Neutrophil (primary cell): ENCODE data around the gene ABCD3.
"Not testable (repeated sequence)": the region's sequence is repeated elsewhere in the genome, so short reads cannot be mapped to it uniquely, and the experiment has no call there.

Source experiments
- H3K27ac ChIP-seq: fragments of 200-600 bp; sonication (generic); 2 replicates; pipeline ENCODE4 v1.5.1; 2016; ENCODE audit warnings: mild to moderate bottlenecking, moderate library complexity
- H3K27me3 ChIP-seq: fragments of 200-600 bp; sonication (generic); 2 replicates; pipeline ENCODE4 v1.6.0; 2016; ENCODE audit warnings: mild to moderate bottlenecking
- H3K36me3 ChIP-seq: fragments of 200-600 bp; sonication (generic); 2 replicates; pipeline ENCODE4 v1.5.1; 2017
- H3K4me1 ChIP-seq, 2 experiments: fragments of 200-600 bp in 1 of 2; sonication (generic) in 1 of 2; 1 replicate in 1 of 2; 2 replicates in 1 of 2; pipeline versions ENCODE4 v1.5.1 to v1.6.1; 2013 to 2016; ENCODE audit warnings: low read depth in 1 of 2, low read length in 1 of 2, mild to moderate bottlenecking in 1 of 2, moderate library complexity in 1 of 2; ENCODE audit not compliant: control insufficient read depth in 1 of 2, insufficient read depth in 1 of 2
- H3K4me3 ChIP-seq, 2 experiments: fragments of 200-600 bp in 1 of 2; sonication (generic) in 1 of 2; 1 replicate in 1 of 2; 2 replicates in 1 of 2; pipeline ENCODE4 v1.5.1; 2013 to 2016; ENCODE audit warnings: low read depth in 1 of 2, low read length in 1 of 2, mild to moderate bottlenecking in 1 of 2, moderate library complexity in 1 of 2
- H3K9me3 ChIP-seq: fragments of 200-600 bp; sonication (generic); 2 replicates; pipeline ENCODE4 v1.5.1; 2016
- TF ChIP-seq, protein P1 (sequence below): fragments of 200-600 bp; sonication (generic); IDR thresholded peaks from 2 replicates; pipeline ENCODE4 v1.5.1; 2016; ENCODE audit warnings: antibody characterized with exemption

Gene ABCD3

DNA sequence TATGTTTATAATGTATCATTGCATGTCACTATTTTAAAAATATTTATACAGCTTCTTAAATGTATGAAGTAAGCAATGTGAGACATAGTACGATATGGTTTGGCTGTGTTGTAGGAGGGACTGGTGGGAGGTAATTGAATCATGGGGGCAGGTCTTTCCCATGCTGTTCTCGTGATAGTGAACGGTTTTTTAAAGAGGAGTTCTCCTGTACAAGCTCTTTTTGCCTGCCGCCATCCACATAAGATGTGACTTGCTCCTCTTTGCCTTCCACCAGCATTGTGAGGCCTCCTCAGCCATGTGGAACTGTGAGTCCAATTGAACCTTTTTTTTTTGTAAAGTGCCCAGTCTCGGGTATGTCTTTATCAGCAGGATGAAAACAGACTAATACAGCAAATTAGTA is 10.3 kb downstream of the ABCD3 start:
- H3K4me1 ChIP-seq, result peaks cover 8 to 9% of the 10 kb centered on the region in 2 experiments
- no peak overlapping the region for H3K4me3 ChIP-seq
- no peak overlapping the region for H3K27ac ChIP-seq
- TF ChIP-seq, protein P1, sequence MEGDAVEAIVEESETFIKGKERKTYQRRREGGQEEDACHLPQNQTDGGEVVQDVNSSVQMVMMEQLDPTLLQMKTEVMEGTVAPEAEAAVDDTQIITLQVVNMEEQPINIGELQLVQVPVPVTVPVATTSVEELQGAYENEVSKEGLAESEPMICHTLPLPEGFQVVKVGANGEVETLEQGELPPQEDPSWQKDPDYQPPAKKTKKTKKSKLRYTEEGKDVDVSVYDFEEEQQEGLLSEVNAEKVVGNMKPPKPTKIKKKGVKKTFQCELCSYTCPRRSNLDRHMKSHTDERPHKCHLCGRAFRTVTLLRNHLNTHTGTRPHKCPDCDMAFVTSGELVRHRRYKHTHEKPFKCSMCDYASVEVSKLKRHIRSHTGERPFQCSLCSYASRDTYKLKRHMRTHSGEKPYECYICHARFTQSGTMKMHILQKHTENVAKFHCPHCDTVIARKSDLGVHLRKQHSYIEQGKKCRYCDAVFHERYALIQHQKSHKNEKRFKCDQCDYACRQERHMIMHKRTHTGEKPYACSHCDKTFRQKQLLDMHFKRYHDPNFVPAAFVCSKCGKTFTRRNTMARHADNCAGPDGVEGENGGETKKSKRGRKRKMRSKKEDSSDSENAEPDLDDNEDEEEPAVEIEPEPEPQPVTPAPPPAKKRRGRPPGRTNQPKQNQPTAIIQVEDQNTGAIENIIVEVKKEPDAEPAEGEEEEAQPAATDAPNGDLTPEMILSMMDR, result no peak
- no peaks in the 10 kb centered on the region for H3K27me3 ChIP-seq
- no peaks in the 10 kb centered on the region for H3K9me3 ChIP-seq
- no peaks in the 10 kb centered on the region for H3K36me3 ChIP-seq

DNA sequence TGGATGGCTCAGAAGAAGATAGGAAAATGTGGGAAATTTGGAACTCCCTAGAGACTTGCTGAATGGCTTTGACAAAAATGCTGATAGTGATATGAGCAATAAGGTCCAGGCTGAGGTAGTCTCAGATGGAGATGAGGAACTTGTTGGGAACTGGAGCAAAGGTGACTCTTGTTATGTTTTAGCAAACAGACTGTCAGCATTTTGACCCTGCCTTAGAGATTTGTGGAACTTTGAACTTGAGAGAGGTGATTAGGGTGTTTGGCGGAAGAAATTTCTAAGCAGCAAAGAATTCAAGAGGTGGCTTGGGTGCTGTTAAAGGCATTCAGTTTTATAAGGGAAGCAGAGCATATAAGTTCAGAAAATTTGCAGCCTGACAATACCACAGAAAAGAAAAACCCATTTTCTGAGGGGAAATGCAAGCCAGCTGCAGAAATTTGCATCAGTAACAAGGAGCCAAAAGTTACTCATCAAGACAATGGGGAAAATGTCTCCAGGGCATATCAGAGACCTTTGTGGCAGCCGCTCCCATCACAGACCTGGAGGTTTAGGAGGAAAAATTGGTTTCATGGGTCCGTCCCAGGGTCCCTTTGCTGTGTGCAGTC is 10.8 kb downstream of the ABCD3 start:
- H3K4me3 ChIP-seq, H3K9me3 ChIP-seq, H3K4me1 ChIP-seq, H3K27ac ChIP-seq, H3K36me3 ChIP-seq, H3K27me3 ChIP-seq: not testable (repeated sequence)

DNA sequence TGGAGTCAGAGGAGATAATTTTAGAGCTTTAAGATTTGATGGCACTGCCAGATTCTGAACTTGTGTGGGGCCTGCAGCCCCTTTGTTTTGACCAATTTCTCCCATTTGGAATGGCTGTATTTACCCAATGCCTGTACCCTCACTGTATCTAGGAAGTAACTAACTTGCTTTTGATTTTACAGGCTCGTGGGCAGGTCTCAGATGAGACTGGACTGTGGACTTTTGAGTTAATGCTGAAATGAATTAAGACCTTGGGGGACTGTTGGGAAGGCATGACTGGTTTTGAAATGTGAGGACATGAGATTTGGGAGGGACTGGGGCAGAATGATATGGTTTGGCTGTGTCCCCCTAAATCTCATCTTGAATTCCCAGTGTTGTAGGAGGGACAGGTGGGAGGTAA is 11.9 kb downstream of the ABCD3 start:
- not testable (repeated sequence) for H3K4me1 ChIP-seq, H3K9me3 ChIP-seq, H3K36me3 ChIP-seq, H3K4me3 ChIP-seq, H3K27ac ChIP-seq, H3K27me3 ChIP-seq

DNA sequence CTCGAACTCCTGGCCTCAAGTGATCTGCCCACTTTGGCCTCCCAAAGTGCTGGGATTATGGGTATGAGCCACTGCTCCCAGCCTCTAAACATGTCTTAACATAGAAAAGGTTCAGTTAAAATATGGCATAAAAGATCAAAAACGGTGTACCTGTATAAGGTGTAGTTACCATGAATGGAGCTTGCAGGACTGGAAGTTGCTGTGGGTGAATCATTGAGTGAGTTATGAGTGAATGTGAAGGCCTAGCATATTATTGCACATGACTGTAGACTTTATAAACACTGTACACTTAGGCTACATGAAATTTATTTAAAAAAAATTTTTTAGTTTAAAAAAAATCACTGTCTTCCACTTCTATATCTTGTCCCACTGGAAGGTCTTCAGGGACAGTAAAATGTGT is 15.7 kb downstream of the ABCD3 start:
- Histone ChIP-seq H3K4me3 (no peak overlapping the region), H3K9me3 (no peaks in the 10 kb centered on the region), H3K36me3 (no peaks in the 10 kb centered on the region), H3K27ac (no peak overlapping the region), H3K27me3 (no peaks in the 10 kb centered on the region), H3K4me1 (no peaks in the 10 kb centered on the region)
- TF ChIP-seq, protein P1, result no peak

DNA sequence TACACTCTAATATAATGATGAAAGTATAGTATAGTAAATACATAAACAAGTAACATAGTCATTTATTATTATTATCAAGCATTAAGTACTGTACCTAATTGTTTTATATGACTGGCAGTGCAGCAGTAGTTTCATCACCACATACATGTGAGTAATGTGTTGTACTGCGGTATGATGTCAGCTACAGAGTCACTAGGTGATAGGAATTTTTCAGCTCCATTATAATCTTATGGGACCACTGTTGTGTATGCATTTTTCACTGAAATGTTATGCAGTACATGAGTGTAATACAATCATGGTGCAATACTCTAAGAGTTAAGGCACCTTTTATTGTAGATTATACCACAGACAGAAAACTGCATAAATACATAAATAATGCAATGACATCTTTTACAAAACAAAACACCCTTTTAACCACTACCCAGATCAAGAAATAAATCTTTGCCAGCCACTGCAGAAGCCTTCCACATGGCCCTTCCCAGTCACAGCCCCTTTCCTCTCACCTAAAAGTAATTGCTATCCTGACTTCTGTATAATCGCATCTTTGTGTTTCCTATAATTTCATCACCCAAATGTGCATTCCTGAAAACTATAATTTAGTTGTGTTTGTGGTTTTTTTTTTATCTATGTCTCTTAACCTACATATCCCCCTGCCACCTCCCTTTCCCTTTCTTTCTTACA is 16.3 kb downstream of the ABCD3 start:
- Histone ChIP-seq H3K4me1 (no peaks in the 10 kb centered on the region), H3K4me3 (no peak overlapping the region), H3K9me3 (no peaks in the 10 kb centered on the region), H3K36me3 (no peaks in the 10 kb centered on the region), H3K27ac (no peak overlapping the region), H3K27me3 (no peaks in the 10 kb centered on the region)
- TF ChIP-seq, protein P1, result no peak

DNA sequence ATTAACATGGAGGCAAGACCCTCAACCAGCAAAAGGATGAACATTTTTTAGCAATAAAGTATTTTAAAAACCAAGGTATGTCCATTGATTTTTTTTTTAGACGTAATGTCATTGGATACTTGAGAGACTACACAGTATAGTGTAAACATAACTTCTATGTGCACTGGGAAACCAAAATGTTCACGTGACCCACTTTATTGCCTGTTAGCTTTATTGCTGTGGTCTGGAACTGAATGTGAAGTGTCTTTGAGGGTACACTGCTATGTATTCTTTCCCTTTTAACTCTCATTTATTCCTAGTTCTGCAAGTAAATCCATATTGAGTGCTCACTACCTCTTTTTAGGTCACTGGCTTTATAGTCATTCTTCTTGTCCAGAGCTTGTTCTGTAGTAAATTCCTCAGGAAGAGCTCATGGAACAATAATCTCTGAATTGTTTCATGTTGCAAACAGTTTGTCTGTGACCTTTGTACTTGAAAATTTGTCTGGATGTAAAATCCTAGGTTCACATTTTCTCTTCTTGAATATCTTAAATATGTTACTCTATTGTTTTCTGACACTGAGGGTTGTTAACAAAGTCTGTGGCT is 20.6 kb downstream of the ABCD3 start:
- Histone ChIP-seq H3K27me3 (no peaks in the 10 kb centered on the region), H3K4me1 (no peaks in the 10 kb centered on the region), H3K4me3 (no peak overlapping the region), H3K27ac (no peak overlapping the region), H3K9me3 (no peaks in the 10 kb centered on the region), H3K36me3 (no peaks in the 10 kb centered on the region)
- TF ChIP-seq, protein P1, result no peak
